Aortic smooth muscle cell (primary cell): Measurements from ENCODE around the gene APOBR. TPM values are rescaled to one million over a fixed set of nuclear protein-coding genes. Genes with fewer than 3 reads are reported as not detected.

Source experiments
- total RNA-seq: library from RNA; depleted of rRNA; stranded (reverse); fragments of >200 nt; gene quantifications from 2 replicates; pipeline ENCODE4 v1.2.3, GENCODE V29; 2014

Gene APOBR, protein sequence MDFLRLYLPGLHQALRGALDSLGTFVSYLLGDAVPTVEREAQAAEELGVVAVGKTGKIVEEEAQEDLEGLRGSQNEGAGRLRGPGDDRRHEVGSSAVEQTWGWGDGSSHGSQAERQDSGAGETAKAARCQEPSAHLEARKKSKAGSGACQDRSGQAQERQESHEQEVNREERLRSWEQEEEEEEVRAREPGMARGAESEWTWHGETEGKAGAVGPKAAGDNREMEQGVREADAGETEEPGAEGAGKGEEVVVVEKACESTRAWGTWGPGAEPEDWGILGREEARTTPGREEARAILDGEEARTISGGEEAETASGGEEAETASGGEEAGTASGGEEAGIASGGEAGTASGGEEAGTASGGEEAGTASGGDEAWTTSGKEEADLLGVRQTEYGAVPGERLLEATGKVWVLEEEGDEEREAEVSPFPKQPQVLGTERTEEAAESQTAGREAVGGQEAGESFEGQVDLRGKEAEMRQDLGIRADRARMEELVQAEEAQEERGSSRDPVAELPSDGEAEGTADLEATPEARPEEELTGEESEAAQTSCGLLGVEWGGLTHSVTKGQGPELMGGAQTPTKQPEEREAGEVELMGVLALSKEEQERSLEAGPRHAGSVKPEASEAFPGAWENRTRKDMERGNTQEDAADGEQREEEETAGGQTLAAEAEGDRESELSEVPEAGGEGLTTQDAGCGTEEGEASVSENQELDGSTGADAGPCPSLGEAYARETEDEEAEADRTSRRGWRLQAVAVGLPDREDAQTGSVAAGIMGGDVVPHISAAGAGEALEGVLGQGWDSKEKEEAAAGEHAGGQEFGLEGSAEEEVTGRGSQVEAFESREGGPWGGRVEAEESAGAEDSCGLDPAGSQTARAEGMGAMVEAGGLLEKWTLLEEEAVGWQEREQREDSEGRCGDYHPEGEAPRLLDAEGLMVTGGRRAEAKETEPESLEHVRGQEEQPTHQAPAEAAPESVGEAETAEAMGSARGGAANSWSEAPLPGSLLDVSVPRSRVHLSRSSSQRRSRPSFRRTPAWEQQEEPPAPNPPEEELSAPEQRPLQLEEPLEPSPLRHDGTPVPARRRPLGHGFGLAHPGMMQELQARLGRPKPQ
- total RNA-seq: not detected in 2 replicates

DNA sequence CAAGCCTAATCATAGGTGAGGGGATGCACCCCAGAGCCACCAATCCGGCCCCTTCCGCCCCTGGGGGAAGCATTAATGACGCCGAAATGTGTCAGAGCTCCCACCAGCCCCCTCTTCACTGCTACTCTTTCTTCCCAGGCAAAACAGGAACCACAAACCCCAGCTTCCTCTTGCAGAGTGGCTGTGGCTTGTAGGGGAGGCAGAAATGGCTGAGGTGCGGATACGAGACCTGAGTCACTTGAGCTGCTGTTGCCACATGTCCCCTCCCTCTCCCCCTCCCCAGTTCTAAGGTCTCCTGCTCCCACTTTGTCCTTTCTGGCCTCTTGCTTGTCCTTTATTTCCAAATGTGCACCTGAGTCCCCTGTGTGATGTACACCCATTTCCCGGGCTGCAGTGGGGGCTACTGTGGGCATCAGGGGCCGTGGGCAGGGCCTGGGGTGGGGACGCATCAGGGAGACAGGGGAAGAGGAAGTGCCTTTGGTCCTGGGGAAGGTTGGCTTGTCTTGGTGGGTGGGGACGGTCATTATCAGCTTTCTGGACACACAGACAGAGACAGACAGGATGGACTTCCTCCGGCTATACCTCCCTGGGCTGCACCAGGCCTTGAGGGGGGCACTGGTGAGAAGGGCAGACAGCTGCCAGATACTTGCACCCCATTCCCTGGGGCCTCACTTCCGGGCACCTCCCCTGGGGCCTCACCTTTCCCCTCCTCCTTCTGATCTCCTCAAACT lies at the start of gene APOBR:
Gene APOBR, plus strand, starts transcription at position 523 of the 731 bp plus-strand sequence. Its CDS starts 39 bp downstream, at position 562.

DNA sequence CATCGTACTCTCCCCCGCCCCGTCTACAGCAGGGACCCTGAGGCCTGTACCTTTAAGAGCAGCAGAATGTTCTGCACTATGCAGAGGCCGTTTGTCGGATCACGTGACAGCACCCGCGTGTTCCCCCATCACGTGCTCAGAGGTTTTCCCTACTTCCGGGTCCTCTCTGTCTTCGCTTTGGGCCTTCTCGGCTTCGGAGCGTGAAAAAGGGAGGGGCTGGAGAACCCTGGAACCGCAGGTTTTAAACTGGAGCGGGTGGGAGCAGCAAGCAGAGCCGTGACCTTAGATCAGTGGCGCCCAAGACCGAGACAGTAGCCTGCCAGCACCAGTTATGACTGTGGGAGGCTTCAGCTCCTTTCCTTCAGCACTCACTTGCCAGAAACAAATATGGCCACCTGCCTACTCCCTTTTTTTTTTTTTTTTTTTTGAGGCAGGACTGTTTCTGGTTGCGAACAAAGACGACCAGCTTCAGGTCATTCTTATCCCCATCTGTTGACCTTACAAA lies 2.4 kb upstream of the APOBR start, which contains the start of gene CLN3:
Gene CLN3, minus strand, starts transcription at position 105 of the 505 bp plus-strand sequence. CDS start 315 bp downstream, outside the sequence.

DNA sequence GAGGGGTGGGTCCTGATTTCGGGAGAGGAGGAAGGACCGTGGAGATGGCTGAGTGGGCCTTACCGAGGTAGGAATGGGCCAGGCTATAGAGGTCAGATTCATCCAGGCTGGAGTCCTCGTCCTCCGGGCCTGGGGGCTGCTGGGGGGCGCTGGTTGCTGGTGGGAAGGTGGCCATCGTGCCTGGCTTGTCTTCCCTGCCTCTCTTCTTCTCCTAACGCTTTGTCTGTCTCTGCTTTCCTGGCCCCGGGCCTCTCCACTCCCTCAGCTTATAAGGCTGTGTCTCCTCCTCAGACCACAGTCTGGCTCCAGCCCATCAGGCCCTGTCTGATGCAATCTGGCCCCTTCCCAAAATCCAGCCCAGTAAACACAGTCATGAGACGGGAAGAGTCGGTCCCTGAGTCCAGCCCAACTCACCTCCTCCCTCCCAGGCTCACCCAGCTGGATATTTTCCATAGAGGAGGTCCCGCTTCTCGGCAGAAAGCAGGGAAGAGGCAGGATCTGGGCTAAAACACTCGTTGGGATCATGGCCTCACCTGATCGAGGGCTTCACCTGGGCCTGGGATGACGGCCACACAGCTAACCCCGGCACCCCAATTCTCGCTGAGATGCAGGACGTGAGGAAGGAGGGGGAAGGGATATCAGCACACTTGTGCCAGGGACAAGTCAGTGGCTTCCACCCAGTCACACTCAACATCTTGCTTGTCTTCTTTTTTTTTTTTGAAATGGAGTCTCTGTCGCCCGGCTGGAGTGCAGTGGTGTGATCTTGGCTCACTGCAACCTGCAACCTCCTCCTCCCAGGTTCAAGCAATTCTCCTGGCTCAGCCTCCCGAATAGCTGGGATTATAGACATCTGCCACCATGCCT lies 44.5 kb downstream of the APOBR start, which contains the start of gene NUPR1:
Gene NUPR1, minus strand, starts transcription at position 242 of the 864 bp plus-strand sequence. Its CDS starts 67 bp downstream, at position 175.

Other genes starting within 250 kb of the APOBR start
- gene SBK1, start 202.1 kb upstream of the APOBR start, total RNA-seq: not detected in 2 replicates
- 1.2 and 1.3 TPM in 2 replicates for gene NPIPB6, start 131.1 kb upstream of the APOBR start, total RNA-seq
- gene EIF3CL, start 90.8 kb upstream of the APOBR start, total RNA-seq: 72.8 and 213 TPM in 2 replicates
- gene NPIPB7, start 22.3 kb upstream of the APOBR start, total RNA-seq: not detected in 2 replicates
- gene CLN3, start 2.6 kb upstream of the APOBR start, total RNA-seq: 14.8 and 15.4 TPM in 2 replicates
- gene IL27, start 12.2 kb downstream of the APOBR start, total RNA-seq: not detected in 2 replicates
- 22.1 and 37.0 TPM in 2 replicates for gene NUPR1, start 44.3 kb downstream of the APOBR start, total RNA-seq
- gene SGF29, start 59.3 kb downstream of the APOBR start, total RNA-seq: 6.1 and 6.2 TPM in 2 replicates
- not detected in 2 replicates for gene SULT1A2, start 102.4 kb downstream of the APOBR start, total RNA-seq
- gene SULT1A1, start 115.4 kb downstream of the APOBR start, total RNA-seq: 2.5 and 7.5 TPM in 2 replicates
- 0.87 TPM in 1 of 2 replicates, not detected in the other for gene NPIPB8, start 143.4 kb downstream of the APOBR start, total RNA-seq
- gene EIF3C, start 216.8 kb downstream of the APOBR start, total RNA-seq: 218 and 530 TPM in 2 replicates